Pancreas (tissue), 10 donors: ENCODE measurements around the gene TTC39C. TPM values are rescaled to one million over a fixed set of nuclear protein-coding genes. Genes with fewer than 3 reads are reported as not detected.
A peak's percentile ranks its signal among the peaks of the same experiment; 100 is the strongest.

Source experiments
- ATAC-seq, 4 donors: fragments of 200-7000 bp; cut with Tn5 transposase; one replicate each; pipeline versions ENCODE4 v1.8.0 to v1.9.1; 2020; ENCODE audit warnings: mild to moderate bottlenecking in 4 of 4, moderate library complexity in 4 of 4
- DNase-seq, 6 donors: peaks; one replicate each; pipeline ENCODE4 v3.0.0-alpha.2; 2020
- FAIRE-seq: peaks from 2 replicates; lab custom pipeline; 2012; peaks lifted over from hg19 to GRCh38; lab: Jason Lieb, UNC
- H3K27ac ChIP-seq, 4 donors: fragments of 200-600 bp; sonication (generic); 1 replicate in 3 of 4; 2 replicates in 1 of 4; pipeline versions ENCODE4 v1.5.0 to v1.8.0; 2020
- H3K27me3 ChIP-seq, 4 donors: fragments of 200-600 bp; one replicate each; pipeline ENCODE4 v1.8.0; 2021
- H3K36me3 ChIP-seq, 3 donors: fragments of 200-600 bp; sonication (generic) in 1 of 3; one replicate each; pipeline versions ENCODE4 v1.5.0 to v1.8.0; 2020 to 2021
- H3K4me1 ChIP-seq, 3 donors: fragments of 200-600 bp; one replicate each; pipeline ENCODE4 v1.8.0; 2021
- H3K4me3 ChIP-seq, 4 donors: fragments of 200-600 bp; sonication (generic) in 2 of 4; one replicate each; pipeline versions ENCODE4 v1.5.0 to v1.8.0; 2020 to 2021
- H3K9me3 ChIP-seq, 4 donors: fragments of 200-600 bp; one replicate each; pipeline ENCODE4 v1.8.0; 2021
- CTCF ChIP-seq, 4 donors: fragments of 200-600 bp; sonication (generic) in 3 of 4; IDR thresholded peaks; one replicate each; pipeline versions ENCODE4 v1.5.0 to v1.8.0; 2021; ENCODE audit warnings: antibody characterized with exemption in 4 of 4
- WGBS, 2 donors: extraction: QIAGEN DNeasy Blood & Tissue Kit; methylation state at CpG; one replicate each; pipeline ENCODE4 v1.1.7; 2013; 5-methylcytosine and 5-hydroxymethylcytosine counted together
- intact Hi-C, 3 donors: fragments of 100-400 bp; cut with DNase I; formaldehyde crosslinking; loops; one replicate each; pipeline versions ENCODE4 v1.11.1 to v1.14.2; 2022
- polyA plus RNA-seq, 2 donors: library from polyadenylated mRNA; stranded (reverse); fragments of 200-250 nt; gene quantifications; one replicate each; pipeline ENCODE4 v1.2.3, GENCODE V29; 2013
- total RNA-seq, 6 donors: library from RNA; stranded (reverse); fragmentation: NEBNext Ultra II Directional in 4 of 6; extraction: Animal tissue kit (Norgen Biotek cat#: 25700) in 4 of 6; gene quantifications; one replicate each; pipeline versions ENCODE4 v1.2.1 to v1.2.4, GENCODE V29; 2021 to 2023
- donor health status: healthy with polysubstance abuse.
- donor health status: DM: no; HTN: no; CAD: no; lungs with moderate emphysema.
- donor health status: DM: no; HTN: no; CAD: no.
- donor health status: control.
- donor health status: control.
- donor health status: Bipolar disorder and iron deficiency.
- donor health status: DM: yes; HTN: yes; CAD: no.
- donor health status: DM: no; HTN: no; CAD: no.
- donor health status: DM: no; HTN: no; CAD: no.
- donor health status: DM: yes; HTN: yes; CAD: no.

Gene TTC39C
- total and polyA plus RNA-seq, 8 donors, result 10.1 to 27.1 (median 14.2) TPM

GRCh38 chr18:23992941-23993280 lies 21.6 kb upstream of the TTC39C start:
- no peak overlapping the region for H3K4me3 ChIP-seq
- FAIRE-seq, result no peak

GRCh38 chr18:23994361-23994902 lies 20.1 kb upstream of the TTC39C start:
- FAIRE-seq (no peak), DNase-seq (peak in 1 of 6 donors; percentile 26), ATAC-seq (peak in 3 of 4 donors; percentile 50 to 64 (median 62))
- Histone ChIP-seq H3K27ac (no peak overlapping the region), H3K36me3 (no peaks in the 10 kb centered on the region), H3K4me3 (no peak overlapping the region), H3K27me3 (no peaks in the 10 kb centered on the region), H3K9me3 (peaks cover 0 to 3% (median 0%) of the 10 kb centered on the region in 4 donors), H3K4me1 (peaks cover 0 to 9% (median 0%) of the 10 kb centered on the region in 3 donors)
- TF ChIP-seq CTCF (IDR thresholded peaks at IDR 0.05), result no peak
- WGBS, 2 donors, result 33 to 42% methylated on average over 9 of the region's 9 CpGs
- intact Hi-C loops, result no loop called here

More at GRCh38 chr18:23992941-23993280, 21.6 kb upstream of the TTC39C start:
- H3K4me1 ChIP-seq, result peaks cover 0 to 9% (median 0%) of the 10 kb centered on the region in 3 donors
- H3K27me3 ChIP-seq, result no peaks in the 10 kb centered on the region
- peaks cover 0 to 3% (median 0%) of the 10 kb centered on the region in 4 donors for H3K9me3 ChIP-seq
- no peak overlapping the region for H3K27ac ChIP-seq
- H3K36me3 ChIP-seq, result no peaks in the 10 kb centered on the region
- no peak for TF ChIP-seq CTCF (IDR thresholded peaks at IDR 0.05)
- DNase-seq, result no peak
- 72 to 73% methylated on average over 2 of the region's 2 CpGs for WGBS, 2 donors
- intact Hi-C loops, result no loop called here
- ATAC-seq, result no peak

- H3K27me3 ChIP-seq, result no peaks in the 10 kb centered on the region
- no peak overlapping the region for H3K4me3 ChIP-seq
- DNase-seq (no peak), ATAC-seq (no peak), FAIRE-seq (no peak)
- peaks cover 0 to 9% (median 0%) of the 10 kb centered on the region in 3 donors for H3K4me1 ChIP-seq
- WGBS, 2 donors, result 91 to 95% methylated on average over 13 of the region's 13 CpGs
- H3K9me3 ChIP-seq, result peaks cover 0 to 3% (median 0%) of the 10 kb centered on the region in 4 donors
- intact Hi-C loops, result no loop called here
- no peak overlapping the region for H3K27ac ChIP-seq
- no peaks in the 10 kb centered on the region for H3K36me3 ChIP-seq
- TF ChIP-seq CTCF (IDR thresholded peaks at IDR 0.05), result no peak
Measured at GRCh38 chr18:23995180-23995579, 19.4 kb upstream of the TTC39C start.

GRCh38 chr18:23998018-23998417 lies 16.5 kb upstream of the TTC39C start:
- H3K27ac ChIP-seq, result peak overlapping the region in 1 of 4 donors; percentile 57
- no peak overlapping the region for H3K4me3 ChIP-seq
- no peak for TF ChIP-seq CTCF (IDR thresholded peaks at IDR 0.05)
- no peak for DNase-seq
- H3K4me1 ChIP-seq, result no peaks in the 10 kb centered on the region
- intact Hi-C loops, result no loop called here
- no peak for FAIRE-seq
- H3K9me3 ChIP-seq, result peaks cover 0 to 3% (median 0%) of the 10 kb centered on the region in 4 donors
- H3K36me3 ChIP-seq, result no peaks in the 10 kb centered on the region
- no peak for ATAC-seq
- WGBS, 2 donors, result 70 to 92% methylated on average over 2 of the region's 2 CpGs
- H3K27me3 ChIP-seq, result no peaks in the 10 kb centered on the region

- H3K4me3 ChIP-seq, result no peak overlapping the region
- no peak for TF ChIP-seq CTCF (IDR thresholded peaks at IDR 0.05)
- intact Hi-C loops, result no loop called here
- H3K27me3 ChIP-seq, result no peaks in the 10 kb centered on the region
- DNase-seq (no peak), ATAC-seq (peak; percentile 29 to 81 (median 70)), FAIRE-seq (no peak)
- H3K9me3 ChIP-seq, result no peaks in the 10 kb centered on the region
- peak overlapping the region in 2 of 4 donors; percentile 57 for H3K27ac ChIP-seq
- no peaks in the 10 kb centered on the region for H3K4me1 ChIP-seq
- 33 to 35% methylated on average over 4 of the region's 4 CpGs for WGBS, 2 donors
- H3K36me3 ChIP-seq, result no peaks in the 10 kb centered on the region
Measured at GRCh38 chr18:23998820-23999219, 15.7 kb upstream of the TTC39C start.
